Epithelial cell of proximal tubule (primary cell): ENCODE data around the gene VSIG8. TPM values are rescaled to one million over a fixed set of nuclear protein-coding genes. Genes with fewer than 3 reads are reported as not detected.
A peak's percentile ranks its signal among the peaks of the same experiment; 100 is the strongest.

Experiments
- DNase-seq: peaks from one replicate; pipeline ENCODE4 v3.0.0-alpha.2; 2011; ENCODE audit warnings: low read depth
- H3K4me3 ChIP-seq: 2 replicates; pipeline ENCODE4 v1.5.1; 2011; ENCODE audit warnings: low read depth, mild to moderate bottlenecking, low read length
- CTCF ChIP-seq: conservative IDR thresholded peaks from 2 replicates; pipeline ENCODE4 v1.5.1; 2012; ENCODE audit warnings: low read depth, mild to moderate bottlenecking, low read length
- total RNA-seq: library from RNA; depleted of rRNA; stranded (reverse); fragments of >200 nt; gene quantifications from 2 replicates; pipeline ENCODE4 v1.2.3, GENCODE V29; 2015

Gene VSIG8
- total RNA-seq, 1 donor from 2014 or later: not detected

GRCh38 chr1:159831412-159832141, 30.9 kb downstream of the VSIG8 start:
- no peak for TF ChIP-seq CTCF
- DNase-seq: no peak
- no peak overlapping the region for H3K4me3 ChIP-seq

- DNase-seq: no peak
- no peak overlapping the region for H3K4me3 ChIP-seq
- no peak for TF ChIP-seq CTCF
Measured at GRCh38 chr1:159830722-159831121, 31.7 kb downstream of the VSIG8 start.

- no peak overlapping the region for H3K4me3 ChIP-seq
- peak; percentile 38 for DNase-seq
- TF ChIP-seq CTCF: no peak
Measured at GRCh38 chr1:159829822-159830465, 32.5 kb downstream of the VSIG8 start.

- H3K4me3 ChIP-seq: no peak overlapping the region
- TF ChIP-seq CTCF: peak; percentile 57
- no peak for DNase-seq
Measured at GRCh38 chr1:159829273-159829634, 33.2 kb downstream of the VSIG8 start.

- H3K4me3 ChIP-seq: no peak overlapping the region
- no peak for DNase-seq
- TF ChIP-seq CTCF: no peak
Measured at GRCh38 chr1:159828581-159829272, 33.7 kb downstream of the VSIG8 start.

- DNase-seq: no peak
- no peak for TF ChIP-seq CTCF
- no peak overlapping the region for H3K4me3 ChIP-seq
Measured at GRCh38 chr1:159828176-159828575, 34.3 kb downstream of the VSIG8 start.

GRCh38 chr1:159827549-159827948, 34.9 kb downstream of the VSIG8 start:
- TF ChIP-seq CTCF: no peak
- no peak overlapping the region for H3K4me3 ChIP-seq
- DNase-seq: no peak
